ENCODE data around the gene DOCK3.
"Not testable (repeated sequence)": the region's sequence is repeated elsewhere in the genome, so short reads cannot be mapped to it uniquely, and the experiment has no call there.

DOCK3 gene

DNA sequence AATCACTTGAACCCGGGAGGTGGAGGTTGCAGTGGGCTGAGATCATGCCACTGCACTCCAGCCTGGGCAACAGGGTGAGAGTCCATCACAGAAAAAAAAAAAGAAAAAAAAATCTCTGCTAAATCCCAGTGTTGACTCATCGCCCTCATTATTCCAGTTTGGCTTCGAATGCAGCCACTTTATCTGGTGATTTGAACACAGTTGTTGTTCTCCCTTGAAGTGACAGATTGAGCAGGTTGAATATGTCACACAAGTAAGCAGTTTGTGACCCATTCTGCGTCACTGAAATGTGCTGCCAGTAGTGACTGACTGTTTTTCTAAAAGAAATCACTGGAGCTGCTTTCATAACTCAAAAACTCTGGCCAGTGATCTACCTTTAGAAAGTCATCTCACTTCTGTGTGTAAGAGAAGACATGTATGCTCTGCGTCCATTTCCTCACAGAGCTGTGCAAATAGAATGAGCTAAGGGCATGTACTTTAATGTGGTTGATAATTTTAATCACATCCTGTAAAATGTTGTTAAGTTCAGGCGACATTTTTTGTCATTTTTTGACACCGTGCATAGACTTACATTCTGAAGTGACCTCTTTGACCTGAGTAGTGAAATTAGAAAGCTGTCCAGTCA is 12.5 kb downstream of the DOCK3 start:
- Mint-ChIP-seq H3K4me1 (no peaks in the 10 kb centered on the region), H3K27me3 (peaks cover 8% of the 10 kb centered on the region), H3K27ac (no peak overlapping the region), H3K4me3 (no peak overlapping the region), H3K36me3 (ENCODE audit: low read depth) (peaks cover 4% of the 10 kb centered on the region), H3K9me3 (no peaks in the 10 kb centered on the region)
- DNase-seq = no peak
- no peak for ATAC-seq

DNA sequence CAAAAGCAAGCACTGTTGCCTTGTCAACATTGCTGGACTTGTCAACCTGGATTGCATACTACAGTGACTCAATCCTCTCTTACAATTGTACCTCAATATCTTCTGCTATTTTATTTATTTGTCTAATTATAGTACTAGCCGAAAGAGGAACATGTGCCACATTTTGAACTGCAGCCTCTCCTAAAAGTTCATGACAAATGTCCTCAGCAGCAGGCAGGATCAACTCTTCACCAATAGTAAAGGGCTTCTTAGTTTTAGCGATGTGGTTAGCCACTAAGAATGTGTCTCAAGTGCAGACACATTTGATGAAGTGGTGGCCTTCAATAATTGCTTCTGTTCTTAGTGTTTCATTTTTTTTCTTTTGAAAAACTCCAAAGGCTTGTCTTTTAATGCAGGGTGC is 13.2 kb downstream of the DOCK3 start:
- ATAC-seq (no peak), DNase-seq (no peak)
- no peaks in the 10 kb centered on the region for H3K9me3 Mint-ChIP-seq
- H3K4me1 Mint-ChIP-seq = no peaks in the 10 kb centered on the region
- H3K36me3 Mint-ChIP-seq (ENCODE audit: low read depth) = peaks cover 4% of the 10 kb centered on the region
- H3K27me3 Mint-ChIP-seq = peaks cover 8% of the 10 kb centered on the region
- H3K4me3 Mint-ChIP-seq = no peak overlapping the region
- H3K27ac Mint-ChIP-seq = no peak overlapping the region

DNA sequence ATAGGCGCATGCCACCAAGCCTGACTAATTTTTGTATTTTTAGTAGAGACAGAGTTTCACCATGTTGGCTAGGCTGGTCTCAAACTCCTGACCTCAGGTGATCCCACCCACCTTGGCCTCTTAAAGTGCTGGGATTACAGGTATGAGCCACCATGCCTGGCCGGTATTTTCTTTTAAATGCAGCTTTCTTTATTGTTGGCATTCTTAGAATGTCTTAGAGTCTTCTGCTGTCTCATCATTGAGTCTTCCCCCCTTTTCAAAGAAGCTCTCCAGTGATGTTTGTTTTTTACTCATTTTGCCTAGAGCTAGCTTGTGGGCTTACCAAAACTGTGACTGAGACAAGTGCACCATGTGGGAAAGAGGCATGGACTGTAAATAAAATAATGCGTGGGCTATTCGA is 13.9 kb downstream of the DOCK3 start:
- not testable (repeated sequence) for H3K4me3 Mint-ChIP-seq; H3K36me3 Mint-ChIP-seq (ENCODE audit: low read depth); H3K4me1 Mint-ChIP-seq; ATAC-seq; H3K27me3 Mint-ChIP-seq; H3K27ac Mint-ChIP-seq; H3K9me3 Mint-ChIP-seq; DNase-seq

DNA sequence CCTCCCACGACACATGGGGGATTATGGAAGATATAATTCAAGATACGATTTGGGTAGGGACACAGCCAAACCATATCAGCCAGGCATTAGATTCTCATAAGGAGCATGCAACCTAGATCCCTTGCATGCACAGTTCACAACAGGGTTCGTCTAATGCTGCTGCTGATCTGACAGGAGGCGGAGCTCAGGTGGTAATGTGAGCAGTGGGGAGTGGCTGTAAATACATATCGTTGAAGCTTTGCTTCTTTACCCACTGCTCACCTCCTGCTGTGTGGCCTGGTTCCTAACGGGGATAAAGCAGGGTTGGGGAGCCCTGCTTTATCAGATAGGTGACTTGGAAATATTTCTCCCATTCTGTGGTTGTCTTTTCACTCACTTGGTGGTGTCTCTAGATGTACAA is 14.8 kb downstream of the DOCK3 start:
- Mint-ChIP-seq H3K36me3 (ENCODE audit: low read depth) (peaks cover 5% of the 10 kb centered on the region), H3K4me1 (no peaks in the 10 kb centered on the region), H3K27ac (no peak overlapping the region), H3K4me3 (no peak overlapping the region), H3K9me3 (no peaks in the 10 kb centered on the region), H3K27me3 (peaks cover 4% of the 10 kb centered on the region)
- DNase-seq (no peak), ATAC-seq (no peak)

DNA sequence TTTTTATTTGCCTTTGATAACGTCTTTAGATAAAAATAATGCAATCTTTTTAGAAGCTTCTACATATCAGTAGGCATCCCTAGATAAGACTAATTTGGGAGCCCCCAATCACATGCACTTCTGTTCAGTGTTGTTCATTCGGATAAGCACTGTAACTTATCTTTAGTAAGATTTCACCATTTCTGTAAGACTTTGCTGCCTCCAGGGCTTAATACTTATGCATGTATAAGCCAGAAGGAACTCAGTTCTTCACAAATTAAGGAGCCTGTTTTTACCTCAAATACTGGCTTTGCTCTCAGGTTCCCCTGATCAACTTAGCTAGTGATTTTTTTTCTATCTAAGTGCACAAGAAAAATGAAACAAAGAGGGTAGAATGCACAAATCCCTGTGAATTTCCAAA is 20.3 kb downstream of the DOCK3 start:
- Mint-ChIP-seq H3K27ac (no peak overlapping the region), H3K4me1 (no peaks in the 10 kb centered on the region), H3K36me3 (ENCODE audit: low read depth) (peaks cover 1% of the 10 kb centered on the region), H3K4me3 (no peak overlapping the region), H3K27me3 (no peaks in the 10 kb centered on the region), H3K9me3 (peaks cover 5% of the 10 kb centered on the region)
- DNase-seq (no peak), ATAC-seq (no peak)

DNA sequence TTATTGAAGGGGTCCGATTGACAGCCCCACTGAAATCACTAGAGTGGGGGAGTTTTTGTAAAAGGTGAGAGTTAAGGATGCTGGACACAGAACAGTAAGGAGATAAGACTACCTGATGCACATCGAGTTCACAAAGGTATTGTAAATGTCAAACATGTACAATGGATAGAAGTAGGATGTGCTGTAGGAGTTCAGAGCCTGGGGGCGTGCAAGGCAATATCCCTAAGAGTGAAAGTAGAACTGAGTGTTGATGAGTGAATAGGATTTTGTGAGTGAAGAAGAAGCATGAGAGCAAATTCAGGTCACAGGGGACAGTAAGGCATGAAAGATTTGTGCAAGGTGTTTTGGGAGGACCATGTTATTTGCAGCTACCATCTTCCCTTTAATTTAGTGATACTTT is 21.5 kb downstream of the DOCK3 start:
- DNase-seq = no peak
- H3K4me3 Mint-ChIP-seq = no peak overlapping the region
- H3K36me3 Mint-ChIP-seq (ENCODE audit: low read depth) = peaks cover 1% of the 10 kb centered on the region
- peaks cover 5% of the 10 kb centered on the region for H3K9me3 Mint-ChIP-seq
- peaks cover 1% of the 10 kb centered on the region for H3K27me3 Mint-ChIP-seq
- no peaks in the 10 kb centered on the region for H3K4me1 Mint-ChIP-seq
- ATAC-seq = no peak
- no peak overlapping the region for H3K27ac Mint-ChIP-seq

DNA sequence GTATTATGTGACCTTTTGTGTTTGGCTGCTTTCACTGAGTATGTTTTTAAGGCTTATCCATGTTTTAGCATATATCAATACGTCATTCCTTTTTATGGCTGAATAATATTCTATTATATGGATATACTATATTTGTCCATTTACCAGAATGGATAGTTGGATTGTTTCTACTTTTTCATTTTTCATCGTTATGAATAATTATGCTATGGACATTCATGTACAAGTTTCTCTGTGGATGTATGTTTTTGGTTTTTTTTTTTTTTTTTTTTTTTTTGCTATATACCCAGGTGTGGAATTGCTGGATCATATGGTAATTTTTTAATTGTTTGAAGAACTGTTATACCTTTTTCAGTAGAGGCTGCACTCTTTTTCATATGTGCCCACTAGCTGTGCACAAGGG is 23.5 kb downstream of the DOCK3 start:
- H3K36me3 Mint-ChIP-seq (ENCODE audit: low read depth) = peaks cover 1% of the 10 kb centered on the region
- H3K27ac Mint-ChIP-seq = no peak overlapping the region
- ATAC-seq (no peak), DNase-seq (no peak)
- H3K27me3 Mint-ChIP-seq = peaks cover 4% of the 10 kb centered on the region
- H3K9me3 Mint-ChIP-seq = peaks cover 17% of the 10 kb centered on the region
- H3K4me1 Mint-ChIP-seq = no peaks in the 10 kb centered on the region
- no peak overlapping the region for H3K4me3 Mint-ChIP-seq

DNA sequence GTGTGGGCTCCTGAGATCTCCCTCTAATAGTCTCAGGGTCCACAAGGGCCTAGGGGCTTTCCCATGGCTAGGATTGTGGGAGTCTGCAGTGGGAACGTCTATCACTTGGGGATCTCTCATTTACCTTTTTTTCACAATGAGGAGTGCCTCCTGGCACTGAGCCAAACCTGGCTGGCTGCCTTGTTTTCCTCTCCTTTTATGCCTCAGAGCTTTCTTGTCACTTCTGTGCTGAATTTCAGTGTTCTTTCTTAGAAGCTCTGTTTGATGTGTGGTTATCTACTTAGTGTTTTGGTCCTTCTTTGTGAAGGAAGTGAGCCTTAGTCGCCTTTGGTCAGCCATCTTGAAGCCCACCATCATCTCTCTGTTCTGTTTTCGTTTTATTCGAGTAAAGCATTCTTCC is 33.9 kb downstream of the DOCK3 start:
- Mint-ChIP-seq H3K27ac (no peak overlapping the region), H3K4me1 (peaks cover 9% of the 10 kb centered on the region), H3K4me3 (no peak overlapping the region), H3K36me3 (ENCODE audit: low read depth) (peaks cover 5% of the 10 kb centered on the region), H3K9me3 (peaks cover 6% of the 10 kb centered on the region), H3K27me3 (peaks cover 5% of the 10 kb centered on the region)
- no peak for DNase-seq
- ATAC-seq = no peak

DNA sequence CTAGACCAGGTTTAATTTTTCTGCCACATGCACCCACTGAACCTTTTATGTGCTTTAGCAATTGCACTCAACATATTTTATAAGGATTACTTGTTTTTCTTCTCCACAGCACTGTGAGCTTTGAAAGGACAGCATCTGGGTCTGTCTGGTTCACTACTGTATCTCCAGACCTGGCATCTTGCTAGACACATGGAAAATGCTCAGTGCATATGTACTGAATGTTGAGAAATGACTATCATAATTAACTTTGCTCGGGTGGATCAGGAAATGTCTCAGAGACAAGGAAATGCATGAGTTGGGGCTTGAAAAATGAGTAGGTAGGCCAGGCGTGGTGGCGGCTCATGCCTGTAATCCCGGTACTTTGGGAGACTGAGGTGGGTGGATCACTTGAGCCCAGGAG is 40.2 kb downstream of the DOCK3 start:
- no peaks in the 10 kb centered on the region for H3K9me3 Mint-ChIP-seq
- DNase-seq (no peak), ATAC-seq (no peak)
- no peak overlapping the region for H3K27ac Mint-ChIP-seq
- H3K27me3 Mint-ChIP-seq = no peaks in the 10 kb centered on the region
- H3K4me1 Mint-ChIP-seq = no peaks in the 10 kb centered on the region
- no peaks in the 10 kb centered on the region for H3K36me3 Mint-ChIP-seq (ENCODE audit: low read depth)
- no peak overlapping the region for H3K4me3 Mint-ChIP-seq

DNA sequence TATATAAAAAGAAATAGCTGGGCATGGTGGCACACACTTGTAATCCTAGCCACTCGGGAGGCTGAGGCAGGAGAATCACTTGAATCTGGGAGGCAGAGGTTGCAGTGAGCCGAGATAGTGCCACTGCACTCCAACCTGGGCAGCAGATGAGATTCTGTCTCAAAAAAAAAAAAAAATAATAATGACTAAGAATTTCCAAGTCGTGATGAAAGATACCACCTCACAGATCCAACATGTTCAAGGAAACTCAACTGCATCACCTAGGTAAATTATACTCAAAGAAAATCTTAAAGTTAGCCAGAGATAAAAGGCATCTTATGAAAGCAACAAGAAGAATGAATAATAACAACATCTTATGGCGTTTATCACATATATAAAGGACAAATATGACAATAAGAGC is 50.1 kb downstream of the DOCK3 start:
- Mint-ChIP-seq H3K27me3 (peaks cover 8% of the 10 kb centered on the region), H3K27ac (no peak overlapping the region), H3K4me1 (no peaks in the 10 kb centered on the region), H3K4me3 (no peak overlapping the region), H3K9me3 (no peaks in the 10 kb centered on the region), H3K36me3 (ENCODE audit: low read depth) (peaks cover 2% of the 10 kb centered on the region)
- DNase-seq = no peak
- ATAC-seq = no peak

DNA sequence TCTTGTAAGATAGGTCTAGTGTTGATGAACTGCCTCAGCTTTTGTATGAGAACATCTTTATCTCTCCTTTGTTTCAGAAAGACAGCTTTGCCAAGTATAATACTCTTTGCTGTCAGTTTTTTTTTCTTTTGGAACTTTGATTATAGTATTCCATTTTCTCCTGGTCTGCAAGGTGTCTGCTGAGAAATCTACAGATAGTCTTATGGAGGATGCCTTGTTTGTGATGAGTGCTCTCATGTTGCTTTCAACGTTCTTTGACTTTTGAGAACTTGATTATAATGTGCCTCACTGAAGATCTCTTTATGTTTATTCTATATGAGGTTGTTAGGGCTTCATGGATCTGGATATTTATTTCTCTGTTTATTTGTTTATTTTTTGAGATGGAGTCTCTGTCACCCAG is 60.3 kb downstream of the DOCK3 start:
- Mint-ChIP-seq H3K27me3 (no peaks in the 10 kb centered on the region), H3K27ac (no peak overlapping the region)

DNA sequence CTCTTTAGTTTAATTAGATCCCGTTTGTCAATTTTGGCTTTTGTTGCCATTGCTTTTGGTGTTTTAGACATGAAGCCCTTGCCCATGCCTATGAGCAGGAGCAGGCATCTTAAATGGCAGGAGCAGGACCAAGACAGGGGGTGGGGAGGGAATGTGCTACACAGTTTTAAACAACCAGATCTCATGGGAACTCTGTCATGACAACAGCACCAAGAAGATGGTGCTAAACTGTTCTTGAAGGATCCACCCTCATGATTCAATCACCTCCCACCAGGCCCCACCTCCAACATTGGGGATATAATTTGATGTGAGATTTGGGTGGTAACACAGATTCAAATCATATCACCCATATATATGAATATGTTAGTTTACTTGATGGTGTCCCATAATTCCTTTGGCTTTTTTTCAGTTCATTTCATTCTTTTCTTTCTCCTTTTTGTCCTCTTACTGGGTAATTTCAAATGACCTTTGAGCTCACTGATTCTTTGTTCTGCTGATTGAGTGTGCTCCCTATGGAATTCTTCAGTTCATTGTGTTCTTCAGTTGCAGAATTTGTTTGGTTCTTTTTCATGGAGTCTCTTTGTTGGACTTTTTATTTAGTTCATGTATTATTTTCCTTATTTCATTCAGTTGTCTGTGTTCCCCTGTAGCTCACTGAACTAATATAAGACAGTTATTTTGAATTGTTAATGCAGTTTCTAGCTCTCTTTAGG is 62.6 kb downstream of the DOCK3 start:
- Mint-ChIP-seq H3K4me3 (no peak overlapping the region), H3K9me3 (peaks cover 5% of the 10 kb centered on the region), H3K36me3 (ENCODE audit: low read depth) (peaks cover 4% of the 10 kb centered on the region), H3K27me3 (no peaks in the 10 kb centered on the region), H3K4me1 (no peaks in the 10 kb centered on the region), H3K27ac (no peak overlapping the region)
- no peak for DNase-seq
- no peak for ATAC-seq

More for the DNA sequence above, 60.3 kb downstream of the DOCK3 start:
- Mint-ChIP-seq H3K36me3 (ENCODE audit: low read depth) (peaks cover 4% of the 10 kb centered on the region), H3K4me1 (no peaks in the 10 kb centered on the region), H3K9me3 (peaks cover 5% of the 10 kb centered on the region), H3K4me3 (no peak overlapping the region)
- DNase-seq (no peak), ATAC-seq (no peak)

DNA sequence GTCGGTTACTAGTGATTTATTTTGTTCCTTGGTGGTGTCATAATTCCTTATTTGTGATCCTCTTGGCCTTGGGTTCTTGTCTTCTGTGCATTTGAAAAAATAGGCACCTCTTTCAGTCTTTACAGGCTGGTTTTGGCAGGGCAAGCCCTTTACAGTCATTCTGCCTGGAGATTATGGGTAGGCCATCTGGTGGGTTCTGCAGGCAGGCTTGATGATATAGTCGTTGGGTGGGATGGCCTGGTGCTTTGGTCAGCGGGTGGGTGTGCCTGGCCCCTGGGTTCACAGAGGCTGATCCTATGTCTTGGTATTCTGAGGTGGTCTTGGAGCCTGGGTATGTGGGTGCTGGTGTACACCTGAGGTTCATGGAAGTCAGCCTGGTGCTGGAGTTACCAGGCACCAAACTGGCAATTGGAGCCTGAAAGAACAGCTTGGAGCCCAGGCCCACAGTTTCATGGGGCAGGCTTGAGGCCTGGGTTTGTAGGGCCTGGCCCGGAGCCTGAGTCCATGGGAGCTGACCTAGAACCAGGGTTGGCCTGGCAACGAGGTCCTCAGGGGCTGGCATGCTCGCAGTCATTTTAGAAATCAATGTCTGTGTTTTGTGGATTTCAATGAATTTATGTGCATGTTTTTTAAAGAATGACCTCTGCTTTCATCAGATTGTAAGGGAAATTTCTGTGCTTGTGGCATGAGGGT is 63.3 kb downstream of the DOCK3 start:
- Mint-ChIP-seq H3K4me1 (no peaks in the 10 kb centered on the region), H3K9me3 (peaks cover 5% of the 10 kb centered on the region), H3K36me3 (ENCODE audit: low read depth) (peaks cover 4% of the 10 kb centered on the region), H3K4me3 (no peak overlapping the region), H3K27me3 (no peaks in the 10 kb centered on the region), H3K27ac (no peak overlapping the region)
- ATAC-seq (no peak), DNase-seq (no peak)

DNA sequence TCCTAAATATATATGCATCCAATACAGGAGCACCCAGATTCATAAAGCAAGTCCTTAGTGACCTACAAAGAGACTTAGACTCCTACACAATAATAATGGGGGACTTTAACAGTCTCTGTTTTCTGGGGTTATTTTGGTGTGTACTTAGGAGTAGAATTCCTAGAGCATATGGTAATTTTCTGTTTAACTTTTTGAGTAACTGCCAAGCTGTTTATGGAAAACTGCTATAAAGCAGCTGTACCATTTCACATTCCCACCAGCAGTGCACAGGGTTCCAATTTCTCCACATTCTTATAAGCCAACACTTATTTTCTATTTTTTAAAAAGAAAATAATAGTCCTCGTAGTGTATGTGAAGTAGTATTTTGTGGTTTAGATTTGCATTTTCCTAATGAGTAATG is 68.9 kb downstream of the DOCK3 start:
- Mint-ChIP-seq H3K27ac (no peak overlapping the region), H3K4me3 (no peak overlapping the region), H3K36me3 (ENCODE audit: low read depth) (no peaks in the 10 kb centered on the region), H3K9me3 (no peaks in the 10 kb centered on the region), H3K27me3 (peaks cover 2% of the 10 kb centered on the region), H3K4me1 (no peaks in the 10 kb centered on the region)
- DNase-seq (no peak), ATAC-seq (no peak)

DNA sequence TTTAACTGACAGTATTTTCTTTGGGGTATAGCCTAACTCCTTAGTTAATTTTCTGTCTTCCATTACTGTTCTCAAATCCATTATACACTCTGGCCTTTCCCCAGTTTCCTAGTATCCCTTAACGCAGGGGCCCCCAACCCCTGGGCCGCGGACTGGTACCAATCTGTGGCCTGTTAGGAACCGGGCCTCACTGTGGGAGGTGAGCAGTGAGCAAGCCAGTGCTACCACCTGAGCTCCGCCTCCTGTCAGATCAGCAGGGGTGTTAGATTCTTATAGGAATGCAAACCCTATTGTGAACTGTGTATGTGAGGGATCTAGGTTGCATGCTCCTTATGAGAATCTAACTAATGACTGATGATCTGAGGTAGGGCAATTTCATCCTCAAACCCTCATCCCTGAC is 75.1 kb downstream of the DOCK3 start:
- H3K4me3 Mint-ChIP-seq = no peak overlapping the region

More for the DNA sequence above, 75.1 kb downstream of the DOCK3 start:
- Mint-ChIP-seq H3K9me3 (no peaks in the 10 kb centered on the region), H3K27ac (no peak overlapping the region), H3K4me1 (no peaks in the 10 kb centered on the region), H3K36me3 (ENCODE audit: low read depth) (no peaks in the 10 kb centered on the region), H3K27me3 (peaks cover 2% of the 10 kb centered on the region)
- ATAC-seq (no peak), DNase-seq (no peak)

Data from activated naive CD8-positive, alpha-beta T cell treated with anti-CD3 and anti-CD28 coated beads, Interleukin-2, amount 50 U/mL, for 24 hours (primary cell).